GM23338 (cell line): ENCODE data around the gene CLEC14A. TPM values are rescaled to one million over a fixed set of nuclear protein-coding genes. Genes with fewer than 3 reads are reported as not detected.

ENCODE experiments used
- ATAC-seq: fragments of 200-7000 bp; cut with Tn5 transposase; 3 replicates; pipeline ENCODE4 v1.9.1; 2020
- DNase-seq: peaks from one replicate; pipeline ENCODE4 v3.0.0-alpha.2; 2015; ENCODE audit warnings: low spot score
- H2AFZ ChIP-seq: fragments of 200-600 bp; sonication (generic); 2 replicates; pipeline ENCODE4 v1.8.0; 2016; ENCODE audit warnings: antibody characterized with exemption, mild to moderate bottlenecking, moderate library complexity
- H3F3A ChIP-seq: fragments of 200-600 bp; sonication (generic); replicated peaks from 2 replicates; pipeline ENCODE4 v1.8.0; 2017; ENCODE audit warnings: antibody characterized with exemption, mixed run types, low read depth
- H3K27ac ChIP-seq: fragments of 200-600 bp; sonication (generic); 2 replicates; pipeline ENCODE4 v1.6.1; 2016; ENCODE audit warnings: low read depth
- H3K27me3 ChIP-seq: fragments of 200-600 bp; sonication (generic); 2 replicates; pipeline ENCODE4 v1.8.0; 2016; ENCODE audit warnings: mild to moderate bottlenecking, mixed run types, moderate library complexity; ENCODE audit not compliant: insufficient read depth
- H3K36me3 ChIP-seq: fragments of 200-600 bp; sonication (generic); 2 replicates; pipeline ENCODE4 v1.8.0; 2016; ENCODE audit warnings: mild to moderate bottlenecking; ENCODE audit not compliant: insufficient read depth
- H3K4me1 ChIP-seq: fragments of 200-600 bp; sonication (generic); 2 replicates; pipeline ENCODE4 v1.8.0; 2016; ENCODE audit warnings: mild to moderate bottlenecking, moderate library complexity; ENCODE audit not compliant: insufficient read depth
- H3K4me2 ChIP-seq: fragments of 200-600 bp; sonication (generic); 2 replicates; pipeline ENCODE4 v1.7.1; 2017; ENCODE audit warnings: mixed run types
- H3K4me3 ChIP-seq: fragments of 200-600 bp; sonication (generic); 2 replicates; pipeline ENCODE4 v1.6.1; 2016; ENCODE audit warnings: mixed run types
- H3K79me2 ChIP-seq: fragments of 200-600 bp; sonication (generic); replicated peaks from 2 replicates; pipeline ENCODE4 v1.8.0; 2017; ENCODE audit warnings: mild to moderate bottlenecking; ENCODE audit not compliant: insufficient read depth
- H3K9me2 ChIP-seq: fragments of 200-600 bp; sonication (generic); 2 replicates; pipeline ENCODE4 v1.8.0; 2017; ENCODE audit not compliant: insufficient read depth
- H4K20me1 ChIP-seq: fragments of 200-600 bp; sonication (generic); replicated peaks from 2 replicates; pipeline ENCODE4 v1.8.0; 2017; ENCODE audit warnings: mild to moderate bottlenecking; ENCODE audit not compliant: insufficient read depth
- H3K27ac Mint-ChIP-seq: 2 replicates; pipeline ENCODE4 v1.8.0; 2020; ENCODE audit warnings: inconsistent platforms, mild to moderate bottlenecking, moderate library complexity, mixed read lengths
- H3K27me3 Mint-ChIP-seq: 3 replicates; pipeline ENCODE4 v1.8.0; 2022; ENCODE audit warnings: low read depth, mild to moderate bottlenecking, moderate library complexity, mixed read lengths, inconsistent platforms; ENCODE audit not compliant: insufficient read depth, poor library complexity
- H3K36me3 Mint-ChIP-seq: 3 replicates; pipeline ENCODE4 v1.8.0; 2021; ENCODE audit warnings: low read depth, mild to moderate bottlenecking, inconsistent platforms, moderate library complexity, mixed read lengths
- H3K4me1 Mint-ChIP-seq: 3 replicates; pipeline ENCODE4 v1.8.0; 2020; ENCODE audit warnings: mild to moderate bottlenecking, inconsistent platforms, mixed read lengths
- H3K4me3 Mint-ChIP-seq: 3 replicates; pipeline ENCODE4 v1.8.0; 2021; ENCODE audit warnings: moderate library complexity, mild to moderate bottlenecking, inconsistent platforms, mixed read lengths
- H3K9me3 Mint-ChIP-seq: 3 replicates; pipeline ENCODE4 v1.8.0; 2020; ENCODE audit warnings: moderate library complexity, mild to moderate bottlenecking, inconsistent platforms, mixed read lengths
- CREB1 ChIP-seq: fragments of 250-450 bp; sonication (Bioruptor Pico); IDR thresholded peaks from 2 replicates; pipeline ENCODE4 v1.5.0; 2020; ENCODE audit warnings: low read depth, mild to moderate bottlenecking, moderate library complexity
- CTCF ChIP-seq, 2 experiments: fragments of 200-600 bp in 1 of 2; sonication (generic) in 1 of 2; conservative IDR thresholded peaks; 2 replicates each; pipeline versions ENCODE4 v1.5.1 to v1.6.1; 2016 to 2017; ENCODE audit warnings: antibody characterized with exemption in 2 of 2, low read depth in 2 of 2, mild to moderate bottlenecking in 2 of 2, moderate library complexity in 1 of 2
- ETS1 ChIP-seq: IDR thresholded peaks from 2 replicates; pipeline ENCODE4 v1.6.1; 2016; ENCODE audit warnings: antibody characterized with exemption
- EZH2 ChIP-seq: fragments of 200-600 bp; sonication (generic); IDR thresholded peaks from one replicate; pipeline ENCODE4 v1.8.0; 2017; ENCODE audit warnings: antibody characterized with exemption, mild to moderate bottlenecking, low read depth; ENCODE audit not compliant: unreplicated experiment
- EZH2phosphoT487 ChIP-seq: fragments of 200-600 bp; sonication (generic); IDR thresholded peaks from one replicate; pipeline ENCODE4 v1.8.1; 2018; ENCODE audit warnings: antibody characterized with exemption; ENCODE audit not compliant: unreplicated experiment
- JUNB ChIP-seq: IDR thresholded peaks from one replicate; pipeline ENCODE4 v1.6.1; 2016; ENCODE audit warnings: antibody characterized with exemption; ENCODE audit not compliant: unreplicated experiment
- NANOG ChIP-seq: IDR thresholded peaks from 2 replicates; pipeline ENCODE4 v1.6.1; 2016; ENCODE audit warnings: antibody characterized with exemption, borderline replicate concordance
- REST ChIP-seq: IDR thresholded peaks from one replicate; pipeline ENCODE4 v1.6.1; 2018; ENCODE audit warnings: antibody characterized with exemption; ENCODE audit not compliant: unreplicated experiment
- STAT1 ChIP-seq: IDR thresholded peaks from one replicate; pipeline ENCODE4 v1.6.1; 2016; ENCODE audit warnings: antibody characterized with exemption; ENCODE audit not compliant: unreplicated experiment
- ZNF114 ChIP-seq: fragments of 250-450 bp; sonication (Bioruptor Pico); IDR thresholded peaks from 2 replicates; pipeline ENCODE4 v1.5.0; 2020; ENCODE audit warnings: mild to moderate bottlenecking, moderate library complexity
- ZNF331 ChIP-seq: fragments of 250-450 bp; sonication (Bioruptor Pico); IDR thresholded peaks from 2 replicates; pipeline ENCODE4 v1.5.0; 2020; ENCODE audit warnings: low read depth, mild to moderate bottlenecking, moderate library complexity
- polyA plus RNA-seq: library from polyadenylated mRNA; unstranded; fragments of >200 nt; fragmentation: Nextera tagmentation; extraction: Ambion mirVana; gene quantifications from 2 replicates; pipeline ENCODE4 v1.2.1, GENCODE V29; 2016
- total RNA-seq: library from RNA; depleted of rRNA; stranded (reverse); fragments of >200 nt; shearing (Covaris generic); gene quantifications from 2 replicates; pipeline ENCODE4 v1.2.3, GENCODE V29; 2014

The CLEC14A gene
- total and polyA plus RNA-seq, 2 experiments from 2014 or later, result not detected

GRCh38 chr14:38243696-38244240, 12.1 kb downstream of the CLEC14A start (continued):
- no peak for TF ChIP-seq STAT1
- no peak for TF ChIP-seq CREB1 (CRISPR knock-in tag)
- TF ChIP-seq JUNB, result no peak
- no peak for TF ChIP-seq EZH2
- TF ChIP-seq ETS1, result no peak

GRCh38 chr14:38238878-38239277, 17.0 kb downstream of the CLEC14A start:
- Mint-ChIP-seq H3K27ac (no peak overlapping the region), H3K4me1 (no peaks in the 10 kb centered on the region), H3K36me3 (no peaks in the 10 kb centered on the region), H3K4me3 (no peak overlapping the region), H3K9me3 (no peaks in the 10 kb centered on the region), H3K27me3 (peaks cover 3% of the 10 kb centered on the region)
- Histone ChIP-seq H3K9me2 (no peaks in the 10 kb centered on the region; the same call in 1 of the 2 replicates), H3K36me3 (no peaks in the 10 kb centered on the region), H3K4me2 (no peak overlapping the region), H3K79me2 (no peaks in the 10 kb centered on the region), H3F3A (no peaks in the 10 kb centered on the region), H3K27ac (no peak overlapping the region), H2AFZ (no peak overlapping the region), H3K4me1 (no peaks in the 10 kb centered on the region), H3K27me3 (peaks cover 73% of the 10 kb centered on the region), H4K20me1 (no peaks in the 10 kb centered on the region), H3K4me3 (no peak overlapping the region)
- ATAC-seq (no peak), DNase-seq (no peak)
- TF ChIP-seq STAT1 (no peak), ZNF114 (CRISPR knock-in tag) (no peak), NANOG (no peak), ETS1 (no peak), EZH2phosphoT487 (no peak), CTCF (conservative IDR thresholded peaks at IDR 0.05; ENCODE audit: low read depth in 2 of 2) (no peak), REST (no peak), ZNF331 (CRISPR knock-in tag) (no peak)
